Eye (tissue), 1 donor: ENCODE results near the gene BANF1.
A peak's percentile ranks its signal among the peaks of the same experiment; 100 is the strongest.
"Not testable (repeated sequence)": the region's sequence is repeated elsewhere in the genome, so short reads cannot be mapped to it uniquely, and the experiment has no call there.

Experiments
- DNase-seq: peaks from one replicate; pipeline ENCODE4 v3.0.0-alpha.2; 2015

The BANF1 gene

DNA sequence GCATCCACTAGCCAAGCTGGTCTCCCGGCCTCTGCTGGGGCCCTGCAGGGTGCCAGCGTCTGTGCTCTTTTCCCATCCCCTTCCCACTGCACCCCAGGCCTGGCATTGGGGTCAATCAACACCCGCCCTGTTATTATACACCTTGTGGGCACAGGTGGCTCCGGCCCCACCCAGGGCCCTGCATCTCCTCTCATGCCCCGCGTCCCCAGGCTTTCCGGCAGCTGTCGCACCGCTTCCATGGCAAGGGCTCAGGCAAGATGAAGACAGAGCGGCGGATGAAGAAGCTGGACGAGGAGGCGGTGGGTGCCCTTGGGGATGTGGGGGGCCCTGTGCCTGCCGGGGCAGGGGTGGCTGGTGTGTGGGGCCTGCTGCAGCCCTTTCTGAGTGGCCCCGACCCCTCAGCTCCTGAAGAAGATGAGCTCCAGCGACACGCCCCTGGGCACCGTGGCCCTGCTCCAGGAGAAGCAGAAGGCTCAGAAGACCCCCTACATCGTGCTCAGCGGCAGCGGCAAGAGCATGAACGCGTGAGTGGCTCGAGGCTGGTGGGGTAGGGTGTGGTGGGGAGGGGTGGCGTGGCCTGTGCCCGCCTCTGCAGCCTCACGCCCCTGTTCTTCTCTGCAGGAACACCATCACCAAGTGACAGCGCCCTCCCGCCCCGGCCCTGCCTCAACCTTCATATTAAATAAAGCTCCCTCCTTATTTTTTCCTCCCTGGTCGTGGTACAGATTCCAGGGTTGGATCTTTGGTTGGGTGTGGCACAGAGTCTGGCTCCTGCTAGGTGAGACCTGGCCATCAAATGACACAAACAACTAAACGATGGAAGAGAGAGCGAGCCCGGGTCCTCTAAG lies 23.7 kb upstream of the BANF1 start:
- DNase-seq: no peak

DNA sequence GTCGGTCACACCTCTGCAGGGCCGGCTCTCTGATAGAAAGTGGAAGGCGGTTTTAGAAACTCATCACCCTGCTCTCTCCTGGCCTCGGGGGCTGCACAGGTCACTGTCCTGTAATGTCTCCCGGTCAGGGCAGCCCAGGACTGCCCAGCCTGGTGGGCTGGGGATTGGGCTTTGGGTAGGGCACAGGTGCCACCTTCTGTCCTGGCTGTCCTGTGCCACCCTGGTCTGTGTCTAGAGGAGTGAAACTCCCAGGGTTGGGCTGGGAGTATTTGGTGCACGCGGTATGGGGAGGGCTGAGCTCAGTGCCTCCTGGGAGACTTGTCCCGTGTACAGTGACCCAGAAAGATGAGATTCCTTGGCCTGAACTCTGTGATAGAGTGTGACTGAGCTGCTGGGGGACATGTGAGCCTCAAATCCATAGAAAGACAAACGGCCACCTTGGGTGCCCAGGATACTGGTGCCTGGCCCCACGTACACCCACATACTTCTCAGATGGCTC lies 23.0 kb upstream of the BANF1 start:
- no peak for DNase-seq

DNA sequence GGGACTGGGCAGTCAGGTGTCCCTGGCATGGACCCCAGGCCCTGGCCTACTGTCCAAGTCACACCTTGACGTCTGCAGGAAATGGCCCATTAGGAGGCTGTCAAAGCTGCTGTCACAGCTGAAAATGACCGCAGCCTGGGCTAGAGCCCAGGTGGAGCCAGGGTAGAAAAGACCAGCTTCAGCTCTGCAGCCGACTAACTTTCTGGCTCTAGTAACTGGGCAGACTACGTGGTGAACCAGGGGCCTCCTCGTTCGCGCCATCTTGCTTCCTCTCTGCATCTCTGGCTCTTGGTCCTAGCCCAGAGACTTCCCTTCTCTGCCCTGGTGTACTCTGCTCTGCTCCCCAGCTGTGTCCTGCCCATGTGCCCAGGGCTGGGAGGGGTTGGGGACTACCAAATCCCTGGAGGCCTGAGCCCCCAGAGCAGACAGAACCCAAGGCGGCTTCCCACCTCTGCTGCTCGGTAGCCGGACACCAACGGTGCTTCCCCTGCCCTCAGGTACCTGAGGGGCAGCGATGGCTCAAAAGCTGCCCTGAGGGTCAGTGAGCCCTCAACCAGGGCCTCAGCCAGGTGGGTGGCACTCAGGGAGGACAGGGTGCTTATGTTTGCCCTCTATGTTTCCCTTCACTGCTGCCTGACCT lies 21.1 kb upstream of the BANF1 start:
- DNase-seq: no peak

DNA sequence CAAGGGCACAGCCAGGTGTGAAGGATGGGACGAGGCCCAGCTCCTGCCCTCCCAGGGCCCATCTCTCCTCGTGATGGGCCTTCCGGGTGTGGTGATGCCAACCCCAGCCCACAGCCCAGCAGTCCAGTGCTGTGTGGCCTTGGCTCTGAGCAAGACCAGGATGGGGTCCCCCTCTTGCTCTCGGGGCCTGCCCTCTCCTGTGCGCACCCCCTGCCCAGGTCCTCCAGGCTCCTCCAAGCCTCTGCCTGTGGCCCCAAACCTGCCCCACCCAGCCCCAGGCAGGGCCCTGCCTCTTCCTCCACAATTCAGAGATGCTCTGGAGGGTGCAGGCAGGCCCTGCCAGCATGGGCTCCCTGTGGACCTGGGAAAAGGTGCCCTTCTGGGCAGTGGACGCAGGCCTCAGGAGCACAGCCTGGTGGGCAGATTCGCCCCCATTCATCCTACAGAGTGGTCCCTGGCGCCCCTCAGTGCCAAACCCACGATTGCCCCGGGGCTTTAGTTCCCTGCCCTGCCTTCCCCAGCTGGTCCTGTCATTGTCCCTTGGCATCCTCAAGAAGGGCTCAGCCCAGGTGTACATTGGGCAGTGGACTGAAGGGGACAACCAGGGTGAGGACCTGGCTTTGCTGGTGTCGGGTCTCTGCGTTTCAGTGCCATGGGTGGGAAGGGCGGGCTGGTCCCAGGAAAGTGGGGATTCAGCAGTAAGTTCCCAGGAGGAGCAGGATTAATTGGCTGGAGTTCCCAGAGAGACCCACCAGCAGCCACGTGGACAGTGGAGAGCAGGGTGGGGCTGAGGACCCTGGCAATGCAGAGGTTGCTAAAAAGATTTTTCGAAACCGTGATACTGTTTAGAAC lies 20.1 kb upstream of the BANF1 start:
- DNase-seq: no peak

DNA sequence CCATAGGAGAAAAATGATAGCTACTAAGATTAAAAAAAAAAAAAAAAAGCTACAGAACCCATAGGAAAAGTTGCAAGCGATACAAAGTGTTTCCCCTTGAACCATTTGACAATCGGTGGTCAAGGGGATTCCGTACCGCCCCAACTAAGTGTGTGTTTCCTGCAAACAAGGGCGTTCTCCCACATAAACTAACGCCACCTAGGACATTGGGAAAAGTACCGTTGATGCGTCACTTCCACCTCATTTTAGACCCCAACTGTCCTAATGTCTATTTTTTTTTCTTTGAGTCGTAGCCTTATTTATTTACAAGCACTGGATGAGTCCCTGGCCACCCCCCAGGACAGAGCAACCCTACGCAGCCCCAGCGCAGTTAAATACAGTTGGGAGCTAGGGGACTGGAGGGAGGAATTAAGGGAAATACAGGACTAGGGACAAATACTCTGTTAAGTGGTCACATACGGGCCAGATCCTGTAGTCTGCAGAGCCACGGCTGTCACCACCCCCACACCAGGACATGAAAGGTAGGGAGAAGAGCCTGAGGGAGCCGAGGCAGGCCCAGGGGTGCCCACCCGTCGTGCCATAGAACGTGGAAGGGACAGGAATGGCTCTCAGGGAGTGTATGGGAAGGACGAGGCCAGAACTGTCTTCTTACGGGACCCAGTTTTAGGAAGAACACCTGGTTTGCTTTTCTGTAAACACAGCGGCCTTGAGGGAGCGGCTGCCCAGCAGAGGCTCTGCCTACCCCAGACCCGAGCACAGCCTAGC lies 19.3 kb upstream of the BANF1 start:
- DNase-seq: no peak

DNA sequence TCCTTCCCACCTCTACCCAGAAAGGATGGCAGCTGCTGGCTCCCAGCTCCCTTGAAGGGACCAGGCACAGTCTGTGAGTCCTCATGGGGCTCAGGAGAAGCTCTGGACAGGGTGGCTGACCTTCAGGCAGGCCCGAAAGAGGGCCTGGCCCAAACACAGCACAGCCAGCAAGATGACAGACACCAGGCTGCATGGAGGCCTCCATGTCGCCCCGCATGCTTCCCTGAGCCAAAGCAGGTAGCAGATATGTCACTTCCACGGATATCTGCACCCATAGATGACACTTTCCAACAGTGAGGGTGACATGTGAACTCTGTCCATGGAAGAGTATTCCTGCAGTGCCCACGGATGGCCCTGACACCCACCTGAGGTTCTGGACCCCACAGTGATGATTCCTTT lies 18.7 kb upstream of the BANF1 start:
- DNase-seq: no peak

DNA sequence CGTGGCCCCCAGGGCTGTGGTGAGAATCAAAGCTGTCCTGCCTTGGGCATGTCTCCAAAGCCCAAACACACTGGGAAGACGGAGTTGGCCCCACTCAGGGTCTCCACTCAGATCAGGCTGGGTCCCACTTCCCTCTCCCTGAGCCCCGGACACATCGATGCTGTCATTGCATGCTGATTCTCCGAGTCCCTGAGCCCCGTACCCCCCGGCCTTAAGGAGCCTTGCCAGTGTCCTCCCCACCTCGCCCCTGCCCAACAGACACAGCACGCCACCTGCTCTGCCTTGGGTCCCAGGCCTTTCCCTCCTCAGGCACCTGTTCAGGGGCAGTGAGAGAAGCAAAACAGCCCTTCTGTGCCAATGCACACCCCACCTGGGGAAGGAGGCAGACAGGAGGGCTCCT lies 15.0 kb upstream of the BANF1 start:
- DNase-seq: no peak

GRCh38 chr11:65988791-65989592 lies 13.3 kb upstream of the BANF1 start:
- peak; percentile 99 for DNase-seq

DNA sequence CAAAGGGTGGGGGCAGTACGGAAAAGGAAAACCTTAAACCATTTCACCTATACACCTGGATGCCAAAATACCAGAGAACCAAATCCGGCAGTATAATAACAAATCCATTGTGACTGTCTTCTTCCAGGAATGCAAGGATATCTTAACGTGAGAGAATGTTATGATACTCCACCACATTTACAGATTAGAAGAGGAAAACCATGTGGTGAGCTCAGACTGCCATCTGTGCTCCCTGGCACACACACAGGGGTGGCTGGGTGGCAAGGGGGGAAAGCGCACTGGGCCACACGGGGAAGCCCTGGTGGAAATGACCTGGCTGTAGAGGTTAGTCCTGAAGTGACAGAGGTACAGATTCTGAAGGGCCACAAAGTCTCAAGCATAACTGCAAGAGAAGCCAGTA lies 10.2 kb upstream of the BANF1 start:
- no peak for DNase-seq

GRCh38 chr11:65997286-65997685 lies 5.0 kb upstream of the BANF1 start:
- DNase-seq: no peak

DNA sequence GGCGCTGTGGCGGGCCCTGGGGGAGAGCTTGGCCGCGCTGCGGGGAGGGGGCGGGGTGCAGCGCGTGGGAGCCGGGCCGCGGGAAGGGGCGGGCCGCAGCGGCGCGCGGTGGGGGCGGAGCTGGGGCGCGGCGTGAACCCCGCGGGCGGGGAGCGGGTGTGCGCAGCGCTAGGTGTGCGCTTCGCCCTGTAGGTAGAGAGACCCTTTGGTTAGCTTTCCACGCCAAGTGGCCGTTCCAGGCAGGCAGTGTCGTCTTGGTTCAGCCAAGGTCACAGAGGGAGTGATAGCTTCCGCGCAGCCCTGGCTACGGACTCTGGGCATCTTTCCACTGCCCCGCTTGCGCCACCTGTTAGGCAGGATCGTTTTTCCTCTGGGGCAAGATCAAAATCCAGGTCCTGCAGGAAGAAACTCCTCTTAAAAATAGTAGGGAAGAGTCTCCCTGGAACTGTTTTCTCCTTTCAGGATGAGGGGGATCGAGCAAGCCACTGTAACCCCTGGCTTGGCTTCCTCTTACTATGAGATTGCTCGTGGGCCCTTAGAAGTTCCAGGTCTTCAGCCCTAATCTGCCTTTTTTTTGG lies 434 bp downstream of the BANF1 start:
- no peak for DNase-seq

- DNase-seq: no peak
Measured at GRCh38 chr11:66003291-66003690, 988 bp downstream of the BANF1 start.

GRCh38 chr11:66004186-66004585 lies 1.9 kb downstream of the BANF1 start:
- DNase-seq: no peak

DNA sequence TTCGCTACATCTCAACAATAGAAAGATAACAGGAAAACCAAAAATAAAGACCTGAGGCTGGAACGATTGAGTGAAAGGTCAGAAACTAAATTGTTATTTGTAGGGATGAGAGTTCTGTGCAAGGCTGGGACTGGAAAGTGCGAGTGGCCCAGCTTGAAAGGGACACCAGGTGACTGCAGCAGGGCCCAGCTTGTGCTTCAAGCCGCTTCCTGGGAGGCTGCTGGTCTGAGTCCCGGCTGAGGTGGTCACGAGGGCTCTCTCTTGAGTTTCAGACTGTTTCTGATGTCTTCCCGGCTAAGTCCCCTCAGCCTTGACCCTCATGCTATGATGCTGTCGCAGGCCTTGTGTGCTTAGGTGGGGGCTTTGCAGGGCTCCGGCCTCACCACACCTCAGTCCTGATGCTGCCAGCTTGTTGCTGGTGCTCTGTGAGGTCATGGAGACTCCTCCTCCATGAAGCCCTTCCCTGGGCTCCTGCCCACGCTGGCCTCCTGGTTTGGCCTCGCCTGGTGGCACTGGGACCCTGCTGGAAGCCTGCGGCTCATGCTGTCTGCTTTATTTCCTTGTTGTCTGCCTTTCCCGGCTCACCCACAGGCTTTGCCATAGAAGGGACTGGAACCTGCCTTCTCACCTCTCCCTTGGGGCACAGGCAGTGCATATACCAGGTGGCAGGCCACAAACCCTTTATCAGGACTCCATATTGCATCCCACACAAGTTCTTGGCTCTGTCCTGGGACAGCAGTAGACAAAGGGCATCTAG lies 4.0 kb downstream of the BANF1 start:
- DNase-seq: no peak

- no peak for DNase-seq
Measured at GRCh38 chr11:66006891-66007176, 4.5 kb downstream of the BANF1 start.

GRCh38 chr11:66007201-66007634 lies 4.9 kb downstream of the BANF1 start:
- DNase-seq: no peak

- DNase-seq: no peak
Measured at GRCh38 chr11:66008095-66008467, 5.8 kb downstream of the BANF1 start.

DNA sequence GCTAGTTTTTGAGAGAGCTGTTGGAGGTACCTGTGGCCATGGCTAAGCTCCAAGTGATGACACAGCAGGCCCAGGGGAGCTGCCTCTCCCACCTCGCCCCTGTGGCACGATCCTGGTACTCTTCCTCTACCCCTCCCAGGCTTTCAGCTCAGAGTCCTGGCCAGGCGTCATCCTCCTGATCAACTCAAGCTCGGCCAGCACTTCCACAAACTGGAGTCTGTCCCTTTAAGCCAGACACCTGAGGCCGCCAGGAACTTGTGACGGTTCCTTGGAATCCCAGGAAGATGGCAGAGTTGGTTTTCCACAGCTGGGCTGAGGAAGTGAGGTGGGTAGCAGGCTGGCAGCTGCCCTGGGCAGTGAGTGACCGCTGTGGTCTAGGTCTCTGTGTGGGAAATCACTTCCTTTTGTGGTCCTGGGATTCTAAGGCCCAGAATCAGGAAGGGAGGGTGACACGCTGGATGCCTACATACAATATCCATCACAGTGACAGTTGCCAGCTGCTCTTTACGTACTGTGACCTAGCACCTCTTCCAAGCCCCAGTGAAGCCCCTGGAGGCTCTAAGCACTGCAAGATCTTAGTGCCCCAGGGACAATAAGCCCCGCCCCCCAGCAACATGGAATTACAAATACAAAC lies 6.3 kb downstream of the BANF1 start:
- no peak for DNase-seq

DNA sequence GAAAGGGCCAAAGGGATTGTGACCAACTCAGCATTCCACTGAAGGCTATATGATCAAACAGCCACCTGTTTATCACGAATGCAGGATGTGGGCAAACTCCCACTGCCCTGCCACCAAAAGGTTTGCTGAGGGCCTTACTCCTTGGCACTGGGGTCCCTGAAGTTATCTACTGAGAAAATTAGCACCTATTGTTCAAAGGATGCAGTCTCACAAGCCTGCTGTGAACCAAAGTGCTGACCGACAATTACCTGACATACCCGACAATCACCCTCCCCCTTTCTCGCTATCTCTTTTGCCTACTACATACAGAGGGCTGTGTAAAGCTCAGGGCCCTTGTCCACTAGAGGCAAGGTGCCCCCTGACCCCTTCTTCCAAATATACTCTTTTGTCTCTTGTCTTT lies 7.7 kb downstream of the BANF1 start:
- DNase-seq: not testable (repeated sequence)

- DNase-seq: no peak
Measured at GRCh38 chr11:66011239-66011784, 9.0 kb downstream of the BANF1 start.
